ENCODE measurements around the gene EEF2.
A peak's percentile ranks its signal among the peaks of the same experiment; 100 is the strongest.

DNA sequence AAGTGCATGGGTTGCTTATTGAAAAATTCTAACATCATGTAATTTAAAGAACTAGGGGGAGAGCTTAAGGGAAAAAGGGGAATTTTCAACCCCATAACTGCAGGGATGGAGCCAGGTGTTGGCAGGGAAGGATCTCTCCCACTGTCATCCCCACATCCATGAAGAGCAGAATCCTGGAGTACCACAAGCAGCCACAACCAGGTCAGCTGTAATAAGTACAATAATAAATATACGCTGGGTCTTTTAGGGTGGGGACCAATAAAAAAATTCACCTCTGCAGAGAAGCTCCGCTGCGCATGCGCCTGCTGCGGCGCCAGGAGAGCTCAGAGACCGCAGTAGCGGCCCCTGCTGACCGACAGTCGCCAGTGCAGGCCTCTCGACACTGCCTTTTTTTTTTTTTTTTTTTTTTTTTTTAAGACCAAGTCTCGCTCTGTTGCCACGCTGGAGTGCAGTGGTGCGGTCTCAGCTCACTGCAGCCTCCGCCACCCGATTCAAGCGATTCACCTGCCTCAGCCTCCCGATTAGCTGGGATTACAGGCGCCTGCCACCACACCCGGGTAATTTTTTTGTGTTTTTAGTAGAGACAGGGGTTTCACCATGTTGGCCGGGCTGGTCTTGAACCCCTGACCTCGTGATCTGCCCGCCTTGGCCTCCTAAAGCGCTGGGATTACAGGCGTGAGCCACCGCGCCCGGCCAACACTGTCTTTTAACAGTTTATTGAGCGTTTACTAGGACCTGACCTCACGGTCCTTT lies 2.5 kb upstream of the EEF2 start:
- TF ChIP-seq, protein P1, sequence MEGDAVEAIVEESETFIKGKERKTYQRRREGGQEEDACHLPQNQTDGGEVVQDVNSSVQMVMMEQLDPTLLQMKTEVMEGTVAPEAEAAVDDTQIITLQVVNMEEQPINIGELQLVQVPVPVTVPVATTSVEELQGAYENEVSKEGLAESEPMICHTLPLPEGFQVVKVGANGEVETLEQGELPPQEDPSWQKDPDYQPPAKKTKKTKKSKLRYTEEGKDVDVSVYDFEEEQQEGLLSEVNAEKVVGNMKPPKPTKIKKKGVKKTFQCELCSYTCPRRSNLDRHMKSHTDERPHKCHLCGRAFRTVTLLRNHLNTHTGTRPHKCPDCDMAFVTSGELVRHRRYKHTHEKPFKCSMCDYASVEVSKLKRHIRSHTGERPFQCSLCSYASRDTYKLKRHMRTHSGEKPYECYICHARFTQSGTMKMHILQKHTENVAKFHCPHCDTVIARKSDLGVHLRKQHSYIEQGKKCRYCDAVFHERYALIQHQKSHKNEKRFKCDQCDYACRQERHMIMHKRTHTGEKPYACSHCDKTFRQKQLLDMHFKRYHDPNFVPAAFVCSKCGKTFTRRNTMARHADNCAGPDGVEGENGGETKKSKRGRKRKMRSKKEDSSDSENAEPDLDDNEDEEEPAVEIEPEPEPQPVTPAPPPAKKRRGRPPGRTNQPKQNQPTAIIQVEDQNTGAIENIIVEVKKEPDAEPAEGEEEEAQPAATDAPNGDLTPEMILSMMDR (IDR thresholded peaks at IDR 0.05) = peak; percentile 63
- TF ChIP-seq EZH2phosphoT487 (IDR thresholded peaks at IDR 0.05) = no peak
- no peak for TF ChIP-seq EZH2 (IDR thresholded peaks at IDR 0.05)

All from neural progenitor cell (in vitro differentiated cells).